Measurements from ENCODE around the gene KDM4C. TPM values are rescaled to one million over a fixed set of nuclear protein-coding genes. Genes with fewer than 3 reads are reported as not detected.

The KDM4C gene
- total and polyA plus RNA-seq, 2 of the 13 experiments (the other 11 are each of a cell fraction or from before 2014, with no cell fraction given) = 19.4 to 23.6 TPM

DNA sequence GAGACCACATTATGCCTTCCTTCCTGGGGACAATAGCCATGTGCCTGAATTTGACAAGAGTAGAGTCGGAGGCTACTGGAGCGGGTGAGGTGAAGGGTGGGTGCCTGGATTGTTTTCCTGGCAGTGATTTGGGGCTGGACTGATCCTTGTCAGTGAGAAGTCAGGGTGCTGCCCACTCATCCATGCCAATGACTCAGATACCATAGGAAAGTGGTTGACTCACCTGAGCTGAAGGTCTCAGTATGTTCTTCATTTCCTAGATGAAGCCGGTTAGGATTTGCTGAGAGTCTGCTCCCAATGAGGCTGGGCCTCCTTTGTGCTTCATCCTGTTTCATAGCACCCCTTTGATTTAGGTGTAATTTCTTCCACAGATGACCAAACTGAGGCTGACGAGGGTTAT is 366.0 kb downstream of the KDM4C start (continued):
- TF ChIP-seq ZHX1 (CRISPR knock-in tag; IDR thresholded peaks at IDR 0.05; ENCODE audit: low read depth) (no peak), HOXA3 (CRISPR knock-in tag; IDR thresholded peaks at IDR 0.05) (no peak)

DNA sequence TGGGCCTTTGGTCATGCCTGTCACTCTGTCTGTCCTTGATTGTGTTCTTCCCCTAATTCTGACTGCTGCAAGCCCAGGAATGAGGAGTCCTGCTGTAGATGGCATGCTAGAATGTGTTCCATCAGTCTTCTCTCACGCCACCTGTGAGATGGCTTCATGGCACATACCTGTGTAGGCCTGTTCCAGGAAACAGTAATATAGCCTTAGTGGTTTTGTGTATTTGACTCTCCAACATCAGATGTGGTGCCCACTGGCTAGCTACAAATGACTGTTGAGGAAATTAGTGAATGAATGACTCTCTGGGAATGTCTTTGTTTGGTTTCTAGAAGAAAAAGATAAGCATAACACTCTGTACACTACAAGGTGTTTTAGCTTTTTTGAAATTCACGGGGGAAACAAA is 367.5 kb downstream of the KDM4C start:
- CTCF ChIA-PET (ENCODE audit: low intra/inter-chr PET ratio, low total read pairs) = no interaction called here
- H2AFZ ChIP-seq (ENCODE audit: low read length) = no peak overlapping the region
- FAIRE-seq (no peak), ATAC-seq (no peak), DNase-seq (ENCODE audit: low spot score) (no peak)
- no peak overlapping the region for H3K9ac ChIP-seq (ENCODE audit: insufficient read depth, low read depth, low read length)
- no peak overlapping the region for H3K4me2 ChIP-seq (ENCODE audit: low read depth, low read length)
- no peaks in the 10 kb centered on the region for H3K9me3 ChIP-seq (ENCODE audit: low read length)
- H3K27ac ChIP-seq (ENCODE audit: extremely low read length, insufficient read depth, low read length) = no peak overlapping the region
- no peak overlapping the region for H3K4me3 ChIP-seq (replicated peaks in 1 of 3; ENCODE audit: insufficient read depth in 1 of 3, low read depth in 2 of 3, low read length in 3 of 3)
- no peaks in the 10 kb centered on the region for H3K79me2 ChIP-seq (ENCODE audit: insufficient read depth, low read length)
- intact Hi-C loops (cut with micrococcal nuclease; ENCODE audit: unreplicated experiment) = no loop called here
- H3K27me3 ChIP-seq (ENCODE audit: control insufficient read depth in 1 of 2, insufficient read depth in 2 of 2, low read length in 2 of 2) = no peaks in the 10 kb centered on the region
- peaks cover 6 to 34% of the 10 kb centered on the region in 2 experiments for H3K36me3 ChIP-seq (replicated peaks in 1 of 2; ENCODE audit: control insufficient read depth in 1 of 2, insufficient read depth in 2 of 2, low read length in 2 of 2)
- BruUV-seq (replicated peaks) = no TSS peak
- no peaks in the 10 kb centered on the region for H4K20me1 ChIP-seq (ENCODE audit: insufficient read depth, low read length)
- TF ChIP-seq ZBTB7B (CRISPR knock-in tag; IDR thresholded peaks at IDR 0.05) (no peak), ATF3 (CRISPR knock-in tag; IDR thresholded peaks at IDR 0.05) (no peak)
- WGBS (ENCODE audit: low lambda C conversion rate) = 97% methylated on average over 2 of the region's 2 CpGs
- in situ Hi-C loops (cut with HindIII; ENCODE audit: extremely low pct_ligation_motif_present, low pct_unique_long_range_greater_than_20kb) = no loop called here
- H3K4me1 ChIP-seq (ENCODE audit: insufficient read depth, low read length) = no peaks in the 10 kb centered on the region
- POLR2A ChIA-PET = no interaction called here
